Activated CD4-positive, alpha-beta memory T cell treated with anti-CD3 and anti-CD28 coated beads, Interleukin-2, amount 10 ng/mL, durations not matched to agents 7 days and 5 days (primary cell): Measurements from ENCODE around the gene RCSD1. TPM values are rescaled to one million over a fixed set of nuclear protein-coding genes. Genes with fewer than 3 reads are reported as not detected.

Experiments
- CTCF ChIA-PET: fragments of 350-600 bp; sonication (Branson Sonifier 250); formaldehyde crosslinking; loops from one replicate; lab custom pipeline; 2021; ENCODE audit warnings: antibody characterized with exemption, inconsistent platforms; lab: Charles Lee
- POLR2A ChIA-PET: fragments of 350-600 bp; sonication (Branson Sonifier 250); formaldehyde crosslinking; loops from one replicate; lab custom pipeline; 2021; ENCODE audit warnings: antibody characterized with exemption; lab: Charles Lee
- DNase-seq: peaks from one replicate; pipeline ENCODE4 v3.0.0-alpha.2; 2020
- H3K27ac Mint-ChIP-seq: one replicate; pipeline ENCODE4 v1.8.0; 2021; ENCODE audit warnings: mild to moderate bottlenecking, mixed read lengths
- H3K27me3 Mint-ChIP-seq: one replicate; pipeline ENCODE4 v1.8.0; 2021; ENCODE audit warnings: mixed read lengths
- H3K36me3 Mint-ChIP-seq: one replicate; pipeline ENCODE4 v1.8.0; 2021; ENCODE audit warnings: low read depth, mixed read lengths
- H3K4me1 Mint-ChIP-seq: one replicate; pipeline ENCODE4 v1.8.0; 2021; ENCODE audit warnings: mixed read lengths
- H3K4me3 Mint-ChIP-seq: one replicate; pipeline ENCODE4 v1.8.0; 2021; ENCODE audit warnings: mild to moderate bottlenecking, mixed read lengths
- H3K9me3 Mint-ChIP-seq: one replicate; pipeline ENCODE4 v1.8.0; 2021; ENCODE audit warnings: mixed read lengths
- total RNA-seq, 2 experiments: library from RNA; stranded (reverse); gene quantifications; one replicate each; pipeline ENCODE4 v1.2.3, GENCODE V29; 2021

The RCSD1 gene
- total RNA-seq, 2 experiments from 2014 or later, result 155 to 158 TPM

- H3K9me3 Mint-ChIP-seq, result no peaks in the 10 kb centered on the region
- no peaks in the 10 kb centered on the region for H3K27me3 Mint-ChIP-seq
- peak overlapping the region; percentile 91 for H3K4me3 Mint-ChIP-seq
- CTCF ChIA-PET, result interaction anchor here (0.6 to 4.1 kb wide), 8 partner anchors 9 to 574 kb away, joined by 3 to 62 read pairs (median 4); no protein-coding TSS in a partner anchor
- no peak for DNase-seq
- POLR2A ChIA-PET, result interaction anchor here (0.7 to 13.0 kb wide), 14 partner anchors 8 to 186 kb away, joined by 3 to 189 read pairs (median 6); partner anchors contain the start of gene CD247
- H3K4me1 Mint-ChIP-seq, result peaks cover 79% of the 10 kb centered on the region
- peak overlapping the region; percentile 90 for H3K27ac Mint-ChIP-seq
- H3K36me3 Mint-ChIP-seq, result peaks cover 83% of the 10 kb centered on the region
Observed at GRCh38 chr1:167633258-167633944, 3.4 kb downstream of the RCSD1 start.

DNA sequence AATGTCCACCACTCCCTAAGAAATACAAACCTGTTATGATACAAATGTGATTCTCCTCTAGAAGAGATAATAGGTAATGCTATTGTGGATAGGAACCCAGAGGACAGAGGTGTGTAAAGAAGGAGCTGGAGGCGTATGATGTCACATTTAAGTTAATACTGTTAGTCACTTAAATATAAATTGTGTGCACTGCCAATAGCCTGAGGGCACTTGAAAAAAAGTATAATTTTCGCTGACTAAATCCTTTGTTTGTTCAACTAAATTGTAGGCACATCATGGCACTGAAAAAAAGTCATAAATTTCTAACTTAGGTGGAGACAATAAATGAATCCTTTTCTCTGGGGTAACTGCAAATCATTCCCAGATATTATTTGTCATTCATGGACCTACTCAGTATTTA, 4.4 kb downstream of the RCSD1 start:
- peaks cover 89% of the 10 kb centered on the region for H3K36me3 Mint-ChIP-seq
- ChIA-PET POLR2A (interaction anchor here (0.7 to 13.0 kb wide), 6 partner anchors 11 to 116 kb away, joined by 3 to 189 read pairs (median 8); partner anchors contain the start of gene CD247), CTCF (interaction anchor here (1.3 to 4.1 kb wide), 5 partner anchors 12 to 79 kb away, joined by 3 to 62 read pairs (median 7); no protein-coding TSS in a partner anchor)
- H3K4me1 Mint-ChIP-seq, result peaks cover 76% of the 10 kb centered on the region
- no peaks in the 10 kb centered on the region for H3K27me3 Mint-ChIP-seq
- H3K27ac Mint-ChIP-seq, result peak overlapping the region; percentile 90
- no peaks in the 10 kb centered on the region for H3K9me3 Mint-ChIP-seq
- DNase-seq, result no peak
- H3K4me3 Mint-ChIP-seq, result no peak overlapping the region

- Mint-ChIP-seq H3K4me3 (no peak overlapping the region), H3K27ac (no peak overlapping the region), H3K27me3 (no peaks in the 10 kb centered on the region), H3K4me1 (peaks cover 79% of the 10 kb centered on the region), H3K36me3 (peaks cover 92% of the 10 kb centered on the region), H3K9me3 (no peaks in the 10 kb centered on the region)
- CTCF ChIA-PET, result interaction anchor here (1.3 to 1.7 kb wide), 3 partner anchors 12 to 79 kb away, joined by 3 to 7 read pairs (median 6); no protein-coding TSS in a partner anchor
- POLR2A ChIA-PET, result interaction anchor here (0.6 to 13.0 kb wide), 2 partner anchors 32 to 40 kb away, joined by 3 to 189 read pairs; no protein-coding TSS in a partner anchor
- DNase-seq, result no peak
Observed at GRCh38 chr1:167635156-167635648, 5.2 kb downstream of the RCSD1 start.

- no peak overlapping the region for H3K4me3 Mint-ChIP-seq
- H3K4me1 Mint-ChIP-seq, result peaks cover 86% of the 10 kb centered on the region
- CTCF ChIA-PET, result interaction anchor here (1.2 to 3.9 kb wide), 6 partner anchors 10 to 80 kb away, joined by 3 to 84 read pairs (median 6); no protein-coding TSS in a partner anchor
- H3K36me3 Mint-ChIP-seq, result peaks cover 93% of the 10 kb centered on the region
- no peak for DNase-seq
- no peaks in the 10 kb centered on the region for H3K27me3 Mint-ChIP-seq
- POLR2A ChIA-PET, result interaction anchor here (0.7 to 13.0 kb wide), 4 partner anchors 8 to 33 kb away, joined by 3 to 189 read pairs (median 22); no protein-coding TSS in a partner anchor
- peak overlapping the region; percentile 80 for H3K27ac Mint-ChIP-seq
- no peaks in the 10 kb centered on the region for H3K9me3 Mint-ChIP-seq
Observed at GRCh38 chr1:167635941-167636340, 5.9 kb downstream of the RCSD1 start.

- ChIA-PET CTCF (interaction anchor here (0.6 to 3.9 kb wide), 3 partner anchors 37 to 50 kb away, joined by 3 to 84 read pairs (median 3); no protein-coding TSS in a partner anchor), POLR2A (interaction anchor here (0.6 to 13.0 kb wide), 5 partner anchors 10 to 99 kb away, joined by 3 to 189 read pairs (median 4); no protein-coding TSS in a partner anchor)
- Mint-ChIP-seq H3K4me3 (peak overlapping the region; percentile 12), H3K27ac (peak overlapping the region; percentile 80), H3K27me3 (no peaks in the 10 kb centered on the region), H3K4me1 (peaks cover 95% of the 10 kb centered on the region), H3K36me3 (peaks cover 94% of the 10 kb centered on the region), H3K9me3 (no peaks in the 10 kb centered on the region)
- no peak for DNase-seq
Observed at GRCh38 chr1:167638064-167638463, 8.0 kb downstream of the RCSD1 start.

- no peak for DNase-seq
- Mint-ChIP-seq H3K27me3 (no peaks in the 10 kb centered on the region), H3K36me3 (peaks cover 91% of the 10 kb centered on the region), H3K9me3 (no peaks in the 10 kb centered on the region), H3K27ac (peak overlapping the region; percentile 32), H3K4me1 (peaks cover 93% of the 10 kb centered on the region), H3K4me3 (no peak overlapping the region)
- ChIA-PET CTCF (interaction anchor here (3.9 kb wide), 1 partner anchor 39 kb away, joined by 84 read pairs; no protein-coding TSS in a partner anchor), POLR2A (interaction anchor here (1.4 kb wide), 1 partner anchor 10 kb away, joined by 3 read pairs; no protein-coding TSS in a partner anchor)
Observed at GRCh38 chr1:167640051-167640450, 10.0 kb downstream of the RCSD1 start.

DNA sequence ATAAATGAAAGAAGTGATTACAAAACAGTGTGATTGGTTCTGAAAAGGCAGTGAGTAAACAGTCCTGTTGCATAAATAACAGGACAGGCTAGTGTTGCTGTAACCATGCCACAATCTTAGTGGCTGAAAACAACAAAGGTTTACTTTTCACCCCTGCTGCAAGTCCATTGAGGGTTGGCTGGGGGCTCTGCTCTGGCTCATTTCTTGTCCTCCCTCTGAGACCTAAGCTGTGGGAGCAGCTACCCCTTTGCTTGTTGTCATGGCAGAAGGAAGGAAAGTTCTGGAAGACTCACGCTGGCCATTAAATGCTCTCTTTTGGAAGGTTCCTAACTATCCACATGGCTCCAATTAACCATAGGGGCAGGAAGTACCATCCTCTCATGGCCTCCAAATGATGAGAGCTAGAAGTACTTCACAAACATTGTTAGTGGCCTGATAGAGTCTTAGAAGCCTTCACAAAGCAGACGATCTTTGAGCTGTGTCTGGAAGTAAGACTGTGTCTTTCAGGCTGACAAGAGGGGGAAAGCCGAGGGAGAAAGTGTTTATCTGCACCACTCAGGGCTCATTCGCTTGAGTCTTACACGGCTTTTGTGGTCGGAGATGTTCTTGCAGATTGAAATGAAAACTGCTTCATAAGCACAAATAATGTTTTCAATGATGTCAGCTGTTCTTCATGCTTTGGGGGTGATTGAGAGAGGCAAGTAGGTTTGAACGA, 11.9 kb downstream of the RCSD1 start:
- no peak for DNase-seq
- peaks cover 86% of the 10 kb centered on the region for H3K4me1 Mint-ChIP-seq
- H3K36me3 Mint-ChIP-seq, result peaks cover 92% of the 10 kb centered on the region
- CTCF ChIA-PET, result interaction anchor here (0.9 to 1.3 kb wide), 4 partner anchors 10 to 88 kb away, joined by 3 to 7 read pairs (median 6); partner anchors contain the start of gene CREG1
- H3K9me3 Mint-ChIP-seq, result no peaks in the 10 kb centered on the region
- no peaks in the 10 kb centered on the region for H3K27me3 Mint-ChIP-seq
- H3K27ac Mint-ChIP-seq, result peak overlapping the region; percentile 81
- POLR2A ChIA-PET, result interaction anchor here (0.6 to 2.5 kb wide), 6 partner anchors 10 to 46 kb away, joined by 3 to 20 read pairs (median 6); no protein-coding TSS in a partner anchor
- H3K4me3 Mint-ChIP-seq, result no peak overlapping the region

GRCh38 chr1:167642501-167642826, 12.4 kb downstream of the RCSD1 start:
- Mint-ChIP-seq H3K4me1 (peaks cover 81% of the 10 kb centered on the region), H3K27me3 (no peaks in the 10 kb centered on the region), H3K9me3 (no peaks in the 10 kb centered on the region), H3K27ac (peak overlapping the region; percentile 81), H3K36me3 (peaks cover 87% of the 10 kb centered on the region), H3K4me3 (no peak overlapping the region)
- CTCF ChIA-PET, result interaction anchor here (0.9 to 1.3 kb wide), 4 partner anchors 11 to 89 kb away, joined by 3 to 7 read pairs (median 6); partner anchors contain the start of gene CREG1
- no peak for DNase-seq
- POLR2A ChIA-PET, result interaction anchor here (0.6 to 2.5 kb wide), 6 partner anchors 11 to 45 kb away, joined by 3 to 20 read pairs (median 6); no protein-coding TSS in a partner anchor

- ChIA-PET POLR2A (interaction anchor here (1.4 to 4.1 kb wide), 3 partner anchors 10 to 43 kb away, joined by 4 to 16 read pairs (median 9); no protein-coding TSS in a partner anchor), CTCF (interaction anchor here (1.2 kb wide), 1 partner anchor 11 kb away, joined by 3 read pairs; no protein-coding TSS in a partner anchor)
- no peak overlapping the region for H3K4me3 Mint-ChIP-seq
Observed at GRCh38 chr1:167643441-167643840, 13.4 kb downstream of the RCSD1 start.

DNA sequence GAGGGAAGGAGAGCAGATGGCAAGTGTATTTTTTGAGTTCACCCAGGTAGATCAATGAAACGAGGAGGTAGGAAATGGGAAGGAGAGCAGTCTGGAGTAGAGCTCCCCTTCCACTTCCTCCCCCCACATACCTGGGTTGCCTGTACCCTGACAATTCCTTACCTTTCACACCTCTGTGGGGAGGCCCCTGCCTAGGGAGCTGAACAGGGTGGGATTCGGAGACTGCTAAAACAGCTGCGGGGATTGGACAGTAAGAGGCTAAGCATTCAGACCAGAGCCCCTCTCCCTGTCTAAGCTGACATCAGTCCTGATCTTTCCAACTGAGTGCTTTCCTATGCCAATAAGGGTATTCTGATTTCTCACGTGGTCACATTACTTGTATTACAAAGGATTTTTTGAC, 14.5 kb downstream of the RCSD1 start:
- no peaks in the 10 kb centered on the region for H3K9me3 Mint-ChIP-seq
- POLR2A ChIA-PET, result interaction anchor here (1.0 to 4.1 kb wide), 6 partner anchors 8 to 44 kb away, joined by 3 to 16 read pairs (median 4); no protein-coding TSS in a partner anchor
- no peak overlapping the region for H3K4me3 Mint-ChIP-seq
- no peak for DNase-seq
- H3K36me3 Mint-ChIP-seq, result peaks cover 83% of the 10 kb centered on the region
- peaks cover 81% of the 10 kb centered on the region for H3K4me1 Mint-ChIP-seq
- H3K27ac Mint-ChIP-seq, result no peak overlapping the region
- CTCF ChIA-PET, result interaction anchor here (1.1 to 1.7 kb wide), 4 partner anchors 12 to 44 kb away, joined by 3 to 6 read pairs (median 4); no protein-coding TSS in a partner anchor
- no peaks in the 10 kb centered on the region for H3K27me3 Mint-ChIP-seq

More at GRCh38 chr1:167643441-167643840, 13.4 kb downstream of the RCSD1 start:
- Mint-ChIP-seq H3K4me1 (peaks cover 78% of the 10 kb centered on the region), H3K27me3 (no peaks in the 10 kb centered on the region), H3K36me3 (peaks cover 81% of the 10 kb centered on the region), H3K9me3 (no peaks in the 10 kb centered on the region), H3K27ac (peak overlapping the region; percentile 2)
- no peak for DNase-seq

GRCh38 chr1:167645140-167645541, 15.1 kb downstream of the RCSD1 start:
- no peak for DNase-seq
- peaks cover 83% of the 10 kb centered on the region for H3K36me3 Mint-ChIP-seq
- no peaks in the 10 kb centered on the region for H3K9me3 Mint-ChIP-seq
- CTCF ChIA-PET, result interaction anchor here (1.1 to 1.7 kb wide), 3 partner anchors 12 to 45 kb away, joined by 3 to 6 read pairs (median 4); no protein-coding TSS in a partner anchor
- POLR2A ChIA-PET, result interaction anchor here (1.0 to 4.1 kb wide), 6 partner anchors 8 to 45 kb away, joined by 3 to 16 read pairs (median 4); no protein-coding TSS in a partner anchor
- H3K4me3 Mint-ChIP-seq, result no peak overlapping the region
- H3K27me3 Mint-ChIP-seq, result no peaks in the 10 kb centered on the region
- no peak overlapping the region for H3K27ac Mint-ChIP-seq
- H3K4me1 Mint-ChIP-seq, result peaks cover 81% of the 10 kb centered on the region
